SU-DHL-6 (cell line): Measurements from ENCODE around the gene ESRRA.

ENCODE experiments used
- CTCF ChIP-seq: fragments of 200-600 bp; sonication (generic); IDR thresholded peaks from one replicate; pipeline ENCODE4 v1.5.1; 2017; ENCODE audit warnings: antibody characterized with exemption, mild to moderate bottlenecking, low read length, moderate library complexity; ENCODE audit not compliant: insufficient read depth, poor library complexity, severe bottlenecking
- EZH2phosphoT487 ChIP-seq: fragments of 200-600 bp; sonication (generic), shearing (Covaris generic); conservative IDR thresholded peaks from 2 replicates; pipeline ENCODE4 v1.6.1; 2018; ENCODE audit warnings: mild to moderate bottlenecking, antibody characterized with exemption, low read length, moderate library complexity, mixed read lengths

GRCh38 chr11:64284962-64285884, 20.1 kb upstream of the ESRRA start, which contains the start of gene GPR137:
- TF ChIP-seq CTCF (no peak), EZH2phosphoT487 (no peak)
